ENCODE data around the gene CALN1. TPM values are rescaled to one million over a fixed set of nuclear protein-coding genes. Genes with fewer than 3 reads are reported as not detected.

The CALN1 gene
- total RNA-seq, 1 donor from 2014 or later: not detected

GRCh38 chr7:72062666-72063065 lies 349.5 kb downstream of the CALN1 start:
- Mint-ChIP-seq H3K4me1 (ENCODE audit: unreplicated experiment) (no peaks in the 10 kb centered on the region), H3K36me3 (ENCODE audit: unreplicated experiment) (no peaks in the 10 kb centered on the region), H3K4me3 (ENCODE audit: unreplicated experiment) (no peak overlapping the region), H3K27ac (ENCODE audit: unreplicated experiment) (no peak overlapping the region), H3K27me3 (ENCODE audit: unreplicated experiment) (no peaks in the 10 kb centered on the region), H3K9me3 (ENCODE audit: unreplicated experiment) (peaks cover 20% of the 10 kb centered on the region)
- DNase-seq (ENCODE audit: extremely low spot score, unreplicated experiment): no peak
- TF ChIP-seq CTCF (IDR thresholded peaks at IDR 0.05): no peak

- H3K4me3 Mint-ChIP-seq (ENCODE audit: unreplicated experiment): no peak overlapping the region
- no peaks in the 10 kb centered on the region for H3K36me3 Mint-ChIP-seq (ENCODE audit: unreplicated experiment)
- DNase-seq (ENCODE audit: extremely low spot score, unreplicated experiment): peak; percentile 51
- H3K4me1 Mint-ChIP-seq (ENCODE audit: unreplicated experiment): no peaks in the 10 kb centered on the region
- no peak for TF ChIP-seq CTCF (IDR thresholded peaks at IDR 0.05)
- H3K27ac Mint-ChIP-seq (ENCODE audit: unreplicated experiment): no peak overlapping the region
- no peaks in the 10 kb centered on the region for H3K27me3 Mint-ChIP-seq (ENCODE audit: unreplicated experiment)
- peaks cover 20% of the 10 kb centered on the region for H3K9me3 Mint-ChIP-seq (ENCODE audit: unreplicated experiment)
Measured at GRCh38 chr7:72059925-72060324, 352.2 kb downstream of the CALN1 start.

DNA sequence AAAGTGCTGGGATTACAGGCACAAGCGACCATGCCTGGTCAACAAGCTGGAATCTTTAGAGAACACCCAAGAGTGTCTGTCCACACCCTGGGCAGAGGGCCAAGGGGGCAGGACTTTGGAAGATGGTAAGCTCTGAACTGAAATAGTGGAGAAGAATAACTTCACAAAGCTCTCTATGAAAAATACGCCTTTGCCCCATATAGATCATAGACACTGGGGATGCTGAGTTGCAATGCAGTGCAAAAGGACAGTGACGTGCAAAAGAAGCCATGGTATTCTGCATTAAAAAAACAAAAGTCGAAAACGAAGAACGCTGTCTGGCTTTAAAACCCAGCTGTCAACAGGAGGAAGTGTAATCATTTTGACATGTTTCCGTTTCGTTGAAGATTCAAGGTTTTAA lies 353.6 kb downstream of the CALN1 start:
- no peak for TF ChIP-seq CTCF (IDR thresholded peaks at IDR 0.05)
- H3K4me3 Mint-ChIP-seq (ENCODE audit: unreplicated experiment): no peak overlapping the region
- no peaks in the 10 kb centered on the region for H3K36me3 Mint-ChIP-seq (ENCODE audit: unreplicated experiment)
- H3K9me3 Mint-ChIP-seq (ENCODE audit: unreplicated experiment): peaks cover 28% of the 10 kb centered on the region
- H3K27ac Mint-ChIP-seq (ENCODE audit: unreplicated experiment): no peak overlapping the region
- peak; percentile 42 for DNase-seq (ENCODE audit: extremely low spot score, unreplicated experiment)
- no peaks in the 10 kb centered on the region for H3K27me3 Mint-ChIP-seq (ENCODE audit: unreplicated experiment)
- no peaks in the 10 kb centered on the region for H3K4me1 Mint-ChIP-seq (ENCODE audit: unreplicated experiment)

DNA sequence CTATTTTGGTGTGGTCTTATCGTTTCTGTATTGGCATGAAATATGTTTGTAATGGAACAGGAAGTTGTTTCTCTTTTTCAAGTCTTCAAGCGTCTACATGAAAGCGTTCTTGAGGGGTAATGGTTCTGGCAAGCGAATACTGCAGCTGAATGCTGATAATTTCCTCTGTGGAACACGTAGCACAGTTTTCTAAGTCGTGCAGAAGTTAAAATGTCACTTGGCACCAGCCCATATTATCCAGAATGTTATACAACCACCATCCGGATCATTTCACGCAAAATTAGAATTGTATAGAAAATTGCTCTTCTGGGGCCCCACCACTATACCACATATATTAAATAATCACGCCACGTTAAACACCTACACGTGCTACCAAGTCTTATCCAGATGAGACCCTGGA lies 354.3 kb downstream of the CALN1 start:
- H3K36me3 Mint-ChIP-seq (ENCODE audit: unreplicated experiment): no peaks in the 10 kb centered on the region
- no peak overlapping the region for H3K4me3 Mint-ChIP-seq (ENCODE audit: unreplicated experiment)
- no peak for DNase-seq (ENCODE audit: extremely low spot score, unreplicated experiment)
- H3K4me1 Mint-ChIP-seq (ENCODE audit: unreplicated experiment): no peaks in the 10 kb centered on the region
- TF ChIP-seq CTCF (IDR thresholded peaks at IDR 0.05): no peak
- H3K9me3 Mint-ChIP-seq (ENCODE audit: unreplicated experiment): peaks cover 26% of the 10 kb centered on the region
- H3K27me3 Mint-ChIP-seq (ENCODE audit: unreplicated experiment): no peaks in the 10 kb centered on the region
- H3K27ac Mint-ChIP-seq (ENCODE audit: unreplicated experiment): no peak overlapping the region

DNA sequence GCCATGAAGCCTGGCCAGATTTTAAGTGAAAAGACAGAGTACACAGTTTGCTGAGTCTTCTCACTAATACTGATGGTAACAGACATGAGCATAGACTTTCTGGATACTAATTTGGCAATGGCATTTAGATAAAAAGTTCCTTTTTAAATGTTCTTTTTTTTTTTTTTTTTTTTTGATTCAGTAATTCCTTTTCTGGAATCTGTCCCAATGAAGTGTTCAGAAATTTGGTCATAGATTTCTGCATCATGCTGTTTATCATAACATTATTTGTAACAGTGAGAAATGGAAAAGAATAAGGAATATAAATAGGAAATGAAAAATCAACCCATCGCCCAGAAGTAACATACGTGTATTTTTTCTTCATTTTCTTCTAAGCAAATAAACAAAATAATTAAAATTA lies 354.9 kb downstream of the CALN1 start:
- Mint-ChIP-seq H3K9me3 (ENCODE audit: unreplicated experiment) (peaks cover 27% of the 10 kb centered on the region), H3K4me3 (ENCODE audit: unreplicated experiment) (no peak overlapping the region), H3K4me1 (ENCODE audit: unreplicated experiment) (no peaks in the 10 kb centered on the region), H3K27ac (ENCODE audit: unreplicated experiment) (no peak overlapping the region), H3K27me3 (ENCODE audit: unreplicated experiment) (no peaks in the 10 kb centered on the region), H3K36me3 (ENCODE audit: unreplicated experiment) (no peaks in the 10 kb centered on the region)
- DNase-seq (ENCODE audit: extremely low spot score, unreplicated experiment): no peak
- no peak for TF ChIP-seq CTCF (IDR thresholded peaks at IDR 0.05)

Data from osteocyte (in vitro differentiated cells).